ENCODE data around the gene NAP1L4.
A peak's percentile ranks its signal among the peaks of the same experiment; 100 is the strongest.

The NAP1L4 gene

GRCh38 chr11:2898366-2899079 lies 93.6 kb downstream of the NAP1L4 start:
- DNase-seq (ENCODE audit: low spot score): peak; percentile 57
- TF ChIP-seq CTCF (IDR thresholded peaks at IDR 0.05; ENCODE audit: extremely low read depth, missing control alignments): no peak

GRCh38 chr11:2897048-2897447 lies 95.1 kb downstream of the NAP1L4 start:
- TF ChIP-seq CTCF (IDR thresholded peaks at IDR 0.05; ENCODE audit: extremely low read depth, missing control alignments): no peak
- DNase-seq (ENCODE audit: low spot score): no peak

GRCh38 chr11:2896047-2896446 lies 96.1 kb downstream of the NAP1L4 start:
- DNase-seq (ENCODE audit: low spot score): no peak
- no peak for TF ChIP-seq CTCF (IDR thresholded peaks at IDR 0.05; ENCODE audit: extremely low read depth, missing control alignments)
